ENCODE data around the gene SFMBT2. TPM values are rescaled to one million over a fixed set of nuclear protein-coding genes. Genes with fewer than 3 reads are reported as not detected.

Gene SFMBT2
- total RNA-seq, 4 donors from 2014 or later, result 0.60 to 8.6 (median 2.5) TPM

GRCh38 chr10:7424919-7425318 is 14.1 kb upstream of the SFMBT2 start:
- H3K36me3 ChIP-seq, result no peaks in the 10 kb centered on the region
- no peaks in the 10 kb centered on the region for H3K4me1 ChIP-seq
- 84 to 86% methylated on average over 3 of the region's 3 CpGs for WGBS, 2 donors (ENCODE audit: low coverage in 1 of 2)
- no peaks in the 10 kb centered on the region for H3K9me3 ChIP-seq
- in situ Hi-C loops (cut with MboI; ENCODE audit: low pct_ligation_motif_present in 1 of 4, low pct_unique_long_range_greater_than_20kb in 1 of 4, low sequenced_read_pairs in 3 of 4) (loop anchor here (25.0 kb wide), 3 partner anchors 313 to 763 kb away; no protein-coding TSS in a partner anchor), intact Hi-C loops (cut with DNase I; ENCODE audit: low total_unique reads) (no loop called here)
- H3K27ac ChIP-seq, result no peak overlapping the region
- TF ChIP-seq POLR2AphosphoS5 (IDR thresholded peaks at IDR 0.05), result no peak
- no peak for TF ChIP-seq EP300 (IDR thresholded peaks at IDR 0.05; ENCODE audit: low read depth)
- TF ChIP-seq POLR2A (IDR thresholded peaks at IDR 0.05), result no peak
- TF ChIP-seq, protein P1, sequence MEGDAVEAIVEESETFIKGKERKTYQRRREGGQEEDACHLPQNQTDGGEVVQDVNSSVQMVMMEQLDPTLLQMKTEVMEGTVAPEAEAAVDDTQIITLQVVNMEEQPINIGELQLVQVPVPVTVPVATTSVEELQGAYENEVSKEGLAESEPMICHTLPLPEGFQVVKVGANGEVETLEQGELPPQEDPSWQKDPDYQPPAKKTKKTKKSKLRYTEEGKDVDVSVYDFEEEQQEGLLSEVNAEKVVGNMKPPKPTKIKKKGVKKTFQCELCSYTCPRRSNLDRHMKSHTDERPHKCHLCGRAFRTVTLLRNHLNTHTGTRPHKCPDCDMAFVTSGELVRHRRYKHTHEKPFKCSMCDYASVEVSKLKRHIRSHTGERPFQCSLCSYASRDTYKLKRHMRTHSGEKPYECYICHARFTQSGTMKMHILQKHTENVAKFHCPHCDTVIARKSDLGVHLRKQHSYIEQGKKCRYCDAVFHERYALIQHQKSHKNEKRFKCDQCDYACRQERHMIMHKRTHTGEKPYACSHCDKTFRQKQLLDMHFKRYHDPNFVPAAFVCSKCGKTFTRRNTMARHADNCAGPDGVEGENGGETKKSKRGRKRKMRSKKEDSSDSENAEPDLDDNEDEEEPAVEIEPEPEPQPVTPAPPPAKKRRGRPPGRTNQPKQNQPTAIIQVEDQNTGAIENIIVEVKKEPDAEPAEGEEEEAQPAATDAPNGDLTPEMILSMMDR (IDR thresholded peaks at IDR 0.05), result no peak
- H3K27me3 ChIP-seq, result peaks cover 3% of the 10 kb centered on the region
- no peak for DNase-seq
- no peak overlapping the region for H3K4me3 ChIP-seq

DNA sequence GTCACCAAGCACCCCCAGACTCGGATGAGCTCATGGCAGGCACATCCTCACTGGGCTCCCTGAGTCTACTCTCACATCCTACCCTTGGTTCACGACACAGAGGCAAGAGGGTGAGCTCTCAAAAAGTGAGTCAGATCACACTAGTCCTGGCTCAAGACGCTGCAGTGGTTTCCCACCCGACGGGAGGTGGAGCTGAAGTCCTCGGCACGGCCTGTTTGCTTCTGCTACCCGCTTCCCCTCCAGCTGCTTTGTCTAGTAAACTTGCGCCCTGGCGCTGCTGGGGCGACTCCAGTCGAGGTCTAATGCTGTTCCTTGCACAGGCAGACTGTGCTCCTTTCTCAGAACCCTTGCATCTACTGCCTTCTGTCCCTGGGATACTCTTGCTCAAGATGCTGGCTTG is 13.5 kb upstream of the SFMBT2 start:
- Histone ChIP-seq H3K9me3 (no peaks in the 10 kb centered on the region), H3K27me3 (peaks cover 3% of the 10 kb centered on the region), H3K36me3 (no peaks in the 10 kb centered on the region), H3K27ac (no peak overlapping the region), H3K4me1 (no peaks in the 10 kb centered on the region), H3K4me3 (no peak overlapping the region)
- WGBS, 2 donors (ENCODE audit: low coverage in 1 of 2), result 77% methylated on average over 12 of the region's 12 CpGs; no CpG with 5 or more reads in 1 of the 2 donors
- intact Hi-C loops (cut with DNase I; ENCODE audit: low total_unique reads), result no loop called here
- DNase-seq, result peak; percentile 19
- in situ Hi-C loops (cut with MboI; ENCODE audit: low pct_ligation_motif_present in 1 of 4, low pct_unique_long_range_greater_than_20kb in 1 of 4, low sequenced_read_pairs in 3 of 4), result loop anchor here (25.0 kb wide), 3 partner anchors 312 to 762 kb away; no protein-coding TSS in a partner anchor
- no peak for TF ChIP-seq EP300 (IDR thresholded peaks at IDR 0.05; ENCODE audit: low read depth)
- TF ChIP-seq, protein P1 (IDR thresholded peaks at IDR 0.05), result no peak
- no peak for TF ChIP-seq POLR2A (IDR thresholded peaks at IDR 0.05)
- no peak for TF ChIP-seq POLR2AphosphoS5 (IDR thresholded peaks at IDR 0.05)

- no peak for DNase-seq
- in situ Hi-C loops (cut with MboI; ENCODE audit: low pct_ligation_motif_present in 1 of 4, low pct_unique_long_range_greater_than_20kb in 1 of 4, low sequenced_read_pairs in 3 of 4), result loop anchor here (25.0 kb wide), 3 partner anchors 311 to 761 kb away; no protein-coding TSS in a partner anchor
- Histone ChIP-seq H3K36me3 (no peaks in the 10 kb centered on the region), H3K4me1 (no peaks in the 10 kb centered on the region), H3K27me3 (peaks cover 3% of the 10 kb centered on the region), H3K9me3 (no peaks in the 10 kb centered on the region), H3K27ac (no peak overlapping the region), H3K4me3 (no peak overlapping the region)
- WGBS, 2 donors (ENCODE audit: low coverage in 1 of 2), result 36 to 42% methylated on average over 4 to 6 of the region's 6 CpGs
- TF ChIP-seq POLR2A (IDR thresholded peaks at IDR 0.05), result no peak
- no peak for TF ChIP-seq POLR2AphosphoS5 (IDR thresholded peaks at IDR 0.05)
- no peak for TF ChIP-seq EP300 (IDR thresholded peaks at IDR 0.05; ENCODE audit: low read depth)
- TF ChIP-seq, protein P1 (IDR thresholded peaks at IDR 0.05), result no peak
- intact Hi-C loops (cut with DNase I; ENCODE audit: low total_unique reads), result no loop called here
Measured at GRCh38 chr10:7423521-7423920, 12.7 kb upstream of the SFMBT2 start.

GRCh38 chr10:7421526-7421925 is 10.7 kb upstream of the SFMBT2 start:
- no peaks in the 10 kb centered on the region for H3K9me3 ChIP-seq
- in situ Hi-C loops (cut with MboI; ENCODE audit: low pct_ligation_motif_present in 1 of 4, low pct_unique_long_range_greater_than_20kb in 1 of 4, low sequenced_read_pairs in 3 of 4), result loop anchor here (25.0 kb wide), 3 partner anchors 309 to 759 kb away; no protein-coding TSS in a partner anchor
- no peak overlapping the region for H3K27ac ChIP-seq
- WGBS, 2 donors (ENCODE audit: low coverage in 1 of 2), result 78 to 80% methylated on average over 1 of the region's 1 CpG
- TF ChIP-seq, protein P1 (IDR thresholded peaks at IDR 0.05), result no peak
- no peak for TF ChIP-seq POLR2AphosphoS5 (IDR thresholded peaks at IDR 0.05)
- TF ChIP-seq EP300 (IDR thresholded peaks at IDR 0.05; ENCODE audit: low read depth), result no peak
- no peak for TF ChIP-seq POLR2A (IDR thresholded peaks at IDR 0.05)
- no peak overlapping the region for H3K4me3 ChIP-seq
- intact Hi-C loops (cut with DNase I; ENCODE audit: low total_unique reads), result no loop called here
- no peaks in the 10 kb centered on the region for H3K4me1 ChIP-seq
- H3K27me3 ChIP-seq, result peaks cover 3% of the 10 kb centered on the region
- no peaks in the 10 kb centered on the region for H3K36me3 ChIP-seq
- no peak for DNase-seq
